ENCODE measurements around the gene PLA2G7. TPM values are rescaled to one million over a fixed set of nuclear protein-coding genes. Genes with fewer than 3 reads are reported as not detected.

The PLA2G7 gene
- total RNA-seq, 1 donor from 2014 or later = 0.48 TPM

GRCh38 chr6:46719099-46719498 lies 16.1 kb downstream of the PLA2G7 start:
- H3K27me3 ChIP-seq (ENCODE audit: insufficient read depth, low read length) = peaks cover under 1% of the 10 kb centered on the region
- H3K79me2 ChIP-seq (ENCODE audit: insufficient read depth, low read length) = no peaks in the 10 kb centered on the region
- peak; percentile 87 for DNase-seq (ENCODE audit: low read depth)
- no peak for FAIRE-seq
- H3K4me2 ChIP-seq (ENCODE audit: low read length) = no peak overlapping the region
- Mint-ChIP-seq H3K36me3 (ENCODE audit: low read depth, unreplicated experiment) (no peaks in the 10 kb centered on the region), H3K4me1 (ENCODE audit: low read depth, unreplicated experiment) (peaks cover 4% of the 10 kb centered on the region), H3K9me3 (ENCODE audit: unreplicated experiment) (peaks cover 3% of the 10 kb centered on the region), H3K27ac (ENCODE audit: unreplicated experiment) (peak overlapping the region; percentile 50), H3K4me3 (ENCODE audit: unreplicated experiment) (no peak overlapping the region), H3K27me3 (ENCODE audit: low read depth, unreplicated experiment) (peaks cover 19% of the 10 kb centered on the region)
- no peak overlapping the region for H3K27ac ChIP-seq (ENCODE audit: low read depth, low read length)
- H3K9me3 ChIP-seq (ENCODE audit: insufficient read depth, low read depth, low read length) = no peaks in the 10 kb centered on the region
- H3K4me3 ChIP-seq (ENCODE audit: insufficient read depth, low read depth, low read length) = no peak overlapping the region
- H4K20me1 ChIP-seq (ENCODE audit: insufficient read depth, low read length) = no peaks in the 10 kb centered on the region
- no peak overlapping the region for H3K9ac ChIP-seq (ENCODE audit: low read length)
- no peak overlapping the region for H2AFZ ChIP-seq (ENCODE audit: low read depth, low read length)
- H3K36me3 ChIP-seq (ENCODE audit: insufficient read depth, low read length) = no peaks in the 10 kb centered on the region
- no peaks in the 10 kb centered on the region for H3K4me1 ChIP-seq (ENCODE audit: insufficient read depth, low read length)
- TF ChIP-seq EZH2 (IDR thresholded peaks at IDR 0.05; ENCODE audit: insufficient read depth, low read length) (no peak), CTCF (IDR thresholded peaks at IDR 0.05; ENCODE audit: insufficient read depth, low read depth, low read length) (no peak)

- H3K9me3 Mint-ChIP-seq (ENCODE audit: unreplicated experiment) = peaks cover 3% of the 10 kb centered on the region
- H3K9me3 ChIP-seq (ENCODE audit: insufficient read depth, low read depth, low read length) = no peaks in the 10 kb centered on the region
- no peak overlapping the region for H2AFZ ChIP-seq (ENCODE audit: low read depth, low read length)
- no peak overlapping the region for H3K27ac ChIP-seq (ENCODE audit: low read depth, low read length)
- no peak overlapping the region for H3K4me3 ChIP-seq (ENCODE audit: insufficient read depth, low read depth, low read length)
- no peak overlapping the region for H3K4me2 ChIP-seq (ENCODE audit: low read length)
- H3K9ac ChIP-seq (ENCODE audit: low read length) = no peak overlapping the region
- no peaks in the 10 kb centered on the region for H3K36me3 Mint-ChIP-seq (ENCODE audit: low read depth, unreplicated experiment)
- DNase-seq (ENCODE audit: low read depth) (peak; percentile 10), FAIRE-seq (no peak)
- no peak for TF ChIP-seq EZH2 (IDR thresholded peaks at IDR 0.05; ENCODE audit: insufficient read depth, low read length)
- no peak for TF ChIP-seq CTCF (IDR thresholded peaks at IDR 0.05; ENCODE audit: insufficient read depth, low read depth, low read length)
- no peaks in the 10 kb centered on the region for H3K4me1 ChIP-seq (ENCODE audit: insufficient read depth, low read length)
- peaks cover 8% of the 10 kb centered on the region for H3K27me3 Mint-ChIP-seq (ENCODE audit: low read depth, unreplicated experiment)
- no peak overlapping the region for H3K4me3 Mint-ChIP-seq (ENCODE audit: unreplicated experiment)
- H4K20me1 ChIP-seq (ENCODE audit: insufficient read depth, low read length) = no peaks in the 10 kb centered on the region
- no peaks in the 10 kb centered on the region for H3K36me3 ChIP-seq (ENCODE audit: insufficient read depth, low read length)
- H3K27me3 ChIP-seq (ENCODE audit: insufficient read depth, low read length) = no peaks in the 10 kb centered on the region
- H3K4me1 Mint-ChIP-seq (ENCODE audit: low read depth, unreplicated experiment) = peaks cover 4% of the 10 kb centered on the region
- no peaks in the 10 kb centered on the region for H3K79me2 ChIP-seq (ENCODE audit: insufficient read depth, low read length)
- H3K27ac Mint-ChIP-seq (ENCODE audit: unreplicated experiment) = no peak overlapping the region
Observed at GRCh38 chr6:46715141-46715540, 20.0 kb downstream of the PLA2G7 start.

GRCh38 chr6:46711491-46711890 lies 23.7 kb downstream of the PLA2G7 start:
- H2AFZ ChIP-seq (ENCODE audit: low read depth, low read length) = no peak overlapping the region
- no peaks in the 10 kb centered on the region for H3K27me3 ChIP-seq (ENCODE audit: insufficient read depth, low read length)
- H3K4me2 ChIP-seq (ENCODE audit: low read length) = no peak overlapping the region
- DNase-seq (ENCODE audit: low read depth) (no peak), FAIRE-seq (no peak)
- no peak overlapping the region for H3K4me3 ChIP-seq (ENCODE audit: insufficient read depth, low read depth, low read length)
- peaks cover 8% of the 10 kb centered on the region for H3K4me1 Mint-ChIP-seq (ENCODE audit: low read depth, unreplicated experiment)
- no peak overlapping the region for H3K27ac Mint-ChIP-seq (ENCODE audit: unreplicated experiment)
- no peaks in the 10 kb centered on the region for H3K36me3 Mint-ChIP-seq (ENCODE audit: low read depth, unreplicated experiment)
- TF ChIP-seq CTCF (IDR thresholded peaks at IDR 0.05; ENCODE audit: insufficient read depth, low read depth, low read length) (no peak), EZH2 (IDR thresholded peaks at IDR 0.05; ENCODE audit: insufficient read depth, low read length) (no peak)
- no peaks in the 10 kb centered on the region for H3K4me1 ChIP-seq (ENCODE audit: insufficient read depth, low read length)
- H3K79me2 ChIP-seq (ENCODE audit: insufficient read depth, low read length) = no peaks in the 10 kb centered on the region
- H3K9me3 ChIP-seq (ENCODE audit: insufficient read depth, low read depth, low read length) = no peaks in the 10 kb centered on the region
- no peaks in the 10 kb centered on the region for H3K9me3 Mint-ChIP-seq (ENCODE audit: unreplicated experiment)
- no peaks in the 10 kb centered on the region for H3K36me3 ChIP-seq (ENCODE audit: insufficient read depth, low read length)
- no peaks in the 10 kb centered on the region for H4K20me1 ChIP-seq (ENCODE audit: insufficient read depth, low read length)
- no peak overlapping the region for H3K9ac ChIP-seq (ENCODE audit: low read length)
- H3K4me3 Mint-ChIP-seq (ENCODE audit: unreplicated experiment) = no peak overlapping the region
- H3K27me3 Mint-ChIP-seq (ENCODE audit: low read depth, unreplicated experiment) = no peaks in the 10 kb centered on the region
- no peak overlapping the region for H3K27ac ChIP-seq (ENCODE audit: low read depth, low read length)

Measured in astrocyte (in vitro differentiated cells and primary cell).